AG09309 (cell line): Measurements from ENCODE around the gene FASN.
A peak's percentile ranks its signal among the peaks of the same experiment; 100 is the strongest.
"Not testable (repeated sequence)": the region's sequence is repeated elsewhere in the genome, so short reads cannot be mapped to it uniquely, and the experiment has no call there.

Experiments used
- DNase-seq: peaks from one replicate; pipeline ENCODE4 v3.0.0-alpha.2; 2010; ENCODE audit warnings: low read depth
- H3K4me3 ChIP-seq: 2 replicates; pipeline ENCODE4 v1.5.1; 2011; ENCODE audit warnings: mild to moderate bottlenecking, low read depth, low read length, moderate library complexity; ENCODE audit not compliant: control insufficient read depth
- CTCF ChIP-seq: IDR thresholded peaks from 2 replicates; pipeline ENCODE4 v1.5.1; 2011; ENCODE audit warnings: mild to moderate bottlenecking, low read depth, low read length, inconsistent platforms; ENCODE audit not compliant: insufficient read depth, control insufficient read depth; ENCODE audit errors: missing control alignments

Gene FASN

GRCh38 chr17:82041144-82041814 lies 56.8 kb downstream of the FASN start:
- no peak for DNase-seq
- TF ChIP-seq CTCF: no peak
- H3K4me3 ChIP-seq: no peak overlapping the region

- no peak for DNase-seq
- H3K4me3 ChIP-seq: no peak overlapping the region
- TF ChIP-seq CTCF: no peak
Observed at GRCh38 chr17:82039695-82040299, 58.2 kb downstream of the FASN start.

GRCh38 chr17:82038796-82039409 lies 59.1 kb downstream of the FASN start:
- not testable (repeated sequence) for DNase-seq, H3K4me3 ChIP-seq

- no peak for DNase-seq
- TF ChIP-seq CTCF: no peak
- H3K4me3 ChIP-seq: peak overlapping the region; percentile 77
Observed at GRCh38 chr17:82037889-82038195, 60.2 kb downstream of the FASN start.

GRCh38 chr17:82037092-82037888 lies 60.7 kb downstream of the FASN start, which contains the start of gene DCXR:
DCXR (minus strand) TSS chr17:82037697; CDS start chr17:82037682, 15 bp downstream.
- peak; percentile 62 for TF ChIP-seq CTCF
- DNase-seq: peak; percentile 48
- H3K4me3 ChIP-seq: peak within 1 kb of the TSS; percentile 77

DNA sequence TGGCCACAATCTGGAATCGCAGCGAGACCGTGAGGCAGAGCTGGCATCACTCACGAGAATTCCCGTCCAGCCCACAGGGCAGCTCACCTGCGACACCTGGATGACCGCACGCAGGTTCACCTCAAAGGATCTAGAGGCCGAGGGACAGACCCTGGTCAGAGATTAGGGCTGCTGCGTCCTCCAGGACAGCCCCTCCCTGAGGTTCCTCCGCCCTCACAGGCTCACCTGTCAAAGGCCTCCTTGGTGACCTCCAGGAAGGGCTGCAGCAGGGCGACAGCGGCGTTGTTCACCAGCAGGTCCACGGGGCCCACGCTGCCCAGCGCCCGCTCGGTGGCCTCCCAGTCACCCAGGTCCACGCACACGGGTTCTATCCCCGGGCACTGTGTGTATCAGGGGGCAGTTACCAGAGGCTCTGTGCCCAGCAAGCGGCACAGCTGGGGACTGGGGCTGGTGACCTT lies 61.4 kb downstream of the FASN start:
- H3K4me3 ChIP-seq: peak overlapping the region; percentile 77
- TF ChIP-seq CTCF: no peak
- DNase-seq: no peak
